Choroid plexus epithelial cell (primary cell): ENCODE data around the gene SLC25A21.
A peak's percentile ranks its signal among the peaks of the same experiment; 100 is the strongest.

Source experiments
- DNase-seq: peaks from one replicate; pipeline ENCODE4 v3.0.0-alpha.2; 2010; ENCODE audit warnings: low read depth
- H3K4me3 ChIP-seq: 2 replicates; pipeline ENCODE4 v1.5.1; 2011; ENCODE audit warnings: low read depth, mild to moderate bottlenecking, control low read depth, low read length, moderate library complexity
- TF ChIP-seq, protein P1 (sequence below): conservative IDR thresholded peaks from 2 replicates; pipeline ENCODE4 v1.5.1; 2011; ENCODE audit warnings: low read depth, mild to moderate bottlenecking, control low read depth, inconsistent platforms, low read length, moderate library complexity

Gene SLC25A21

GRCh38 chr14:36748610-36749213 is 423.7 kb downstream of the SLC25A21 start:
- TF ChIP-seq, protein P1, sequence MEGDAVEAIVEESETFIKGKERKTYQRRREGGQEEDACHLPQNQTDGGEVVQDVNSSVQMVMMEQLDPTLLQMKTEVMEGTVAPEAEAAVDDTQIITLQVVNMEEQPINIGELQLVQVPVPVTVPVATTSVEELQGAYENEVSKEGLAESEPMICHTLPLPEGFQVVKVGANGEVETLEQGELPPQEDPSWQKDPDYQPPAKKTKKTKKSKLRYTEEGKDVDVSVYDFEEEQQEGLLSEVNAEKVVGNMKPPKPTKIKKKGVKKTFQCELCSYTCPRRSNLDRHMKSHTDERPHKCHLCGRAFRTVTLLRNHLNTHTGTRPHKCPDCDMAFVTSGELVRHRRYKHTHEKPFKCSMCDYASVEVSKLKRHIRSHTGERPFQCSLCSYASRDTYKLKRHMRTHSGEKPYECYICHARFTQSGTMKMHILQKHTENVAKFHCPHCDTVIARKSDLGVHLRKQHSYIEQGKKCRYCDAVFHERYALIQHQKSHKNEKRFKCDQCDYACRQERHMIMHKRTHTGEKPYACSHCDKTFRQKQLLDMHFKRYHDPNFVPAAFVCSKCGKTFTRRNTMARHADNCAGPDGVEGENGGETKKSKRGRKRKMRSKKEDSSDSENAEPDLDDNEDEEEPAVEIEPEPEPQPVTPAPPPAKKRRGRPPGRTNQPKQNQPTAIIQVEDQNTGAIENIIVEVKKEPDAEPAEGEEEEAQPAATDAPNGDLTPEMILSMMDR, result no peak
- no peak overlapping the region for H3K4me3 ChIP-seq
- no peak for DNase-seq

DNA sequence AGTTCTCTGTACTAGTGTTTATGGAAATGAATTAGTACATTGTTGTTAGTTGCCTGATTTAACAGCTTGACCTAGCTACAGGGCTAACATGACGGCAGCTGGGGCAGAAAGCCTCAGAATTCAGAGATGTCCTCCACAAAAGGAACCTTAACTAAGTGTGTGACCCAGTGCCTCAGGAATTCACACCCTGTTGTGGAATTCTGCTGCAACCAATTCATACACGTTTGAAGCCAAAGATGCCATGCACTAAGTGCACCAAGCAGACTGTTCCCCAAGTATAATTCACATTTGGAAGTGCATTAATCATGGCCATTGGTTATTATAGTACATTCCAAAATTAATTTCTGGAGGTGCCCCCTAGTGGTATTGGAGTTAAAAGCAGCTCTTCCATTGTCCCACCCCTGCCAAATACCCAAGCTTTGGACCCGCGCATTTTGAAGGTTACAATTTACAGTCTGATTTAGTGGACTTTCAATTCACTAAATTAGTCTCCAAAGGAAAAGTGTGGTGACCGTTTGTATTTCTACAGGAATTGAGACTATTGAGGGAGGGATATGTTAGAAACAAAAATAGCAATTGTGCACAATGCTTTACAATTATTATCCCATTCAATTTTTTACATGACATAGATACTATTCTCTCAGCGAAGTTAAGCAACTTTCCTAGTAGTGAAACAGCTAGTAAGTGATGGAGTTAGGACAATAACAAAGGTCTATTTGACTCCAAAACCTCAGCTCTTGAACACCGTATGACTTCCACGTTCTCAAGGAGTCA is 424.8 kb downstream of the SLC25A21 start:
- H3K4me3 ChIP-seq, result no peak overlapping the region
- peak; percentile 16 for DNase-seq
- TF ChIP-seq, protein P1, result peak; percentile 66

DNA sequence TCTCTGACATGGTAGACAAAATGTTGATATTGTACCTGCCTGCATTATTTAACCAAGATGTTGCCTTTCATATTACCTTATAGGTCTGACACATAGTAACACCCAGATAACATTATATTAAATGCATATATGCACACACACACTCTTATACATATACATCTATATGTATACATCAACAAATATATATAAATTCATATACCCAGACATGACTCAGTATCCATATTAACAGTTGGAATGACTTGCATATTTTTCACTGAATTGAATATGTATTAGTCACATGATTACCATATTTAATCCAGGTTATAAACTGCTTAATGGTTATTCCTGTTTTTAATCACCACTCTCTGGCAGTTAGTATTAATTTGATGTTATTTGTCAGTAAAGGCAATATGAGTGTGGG is 425.5 kb downstream of the SLC25A21 start:
- TF ChIP-seq, protein P1, result no peak
- no peak overlapping the region for H3K4me3 ChIP-seq
- no peak for DNase-seq

DNA sequence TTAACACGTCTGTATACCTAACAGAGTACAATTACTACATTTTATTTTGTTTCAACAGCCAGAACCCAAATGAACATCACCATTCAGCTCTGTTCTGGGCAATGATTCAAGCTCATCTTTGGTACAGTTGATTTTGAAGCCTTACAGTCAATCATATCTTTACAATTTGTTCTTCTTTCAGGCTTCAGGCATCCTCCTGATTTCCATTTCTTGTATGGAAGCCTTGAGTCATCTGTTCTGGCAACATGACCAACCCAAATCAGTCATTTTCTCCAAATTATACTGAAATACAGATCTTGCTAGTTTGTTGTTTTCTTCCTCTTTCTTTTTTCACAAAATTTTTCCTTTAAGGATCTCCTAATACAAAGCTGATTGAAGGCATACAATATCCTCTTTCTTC is 430.5 kb downstream of the SLC25A21 start:
- no peak for DNase-seq
- H3K4me3 ChIP-seq, result no peak overlapping the region
- TF ChIP-seq, protein P1, result no peak

GRCh38 chr14:36738269-36738668 is 434.1 kb downstream of the SLC25A21 start:
- DNase-seq, result no peak
- TF ChIP-seq, protein P1, result no peak
- no peak overlapping the region for H3K4me3 ChIP-seq

DNA sequence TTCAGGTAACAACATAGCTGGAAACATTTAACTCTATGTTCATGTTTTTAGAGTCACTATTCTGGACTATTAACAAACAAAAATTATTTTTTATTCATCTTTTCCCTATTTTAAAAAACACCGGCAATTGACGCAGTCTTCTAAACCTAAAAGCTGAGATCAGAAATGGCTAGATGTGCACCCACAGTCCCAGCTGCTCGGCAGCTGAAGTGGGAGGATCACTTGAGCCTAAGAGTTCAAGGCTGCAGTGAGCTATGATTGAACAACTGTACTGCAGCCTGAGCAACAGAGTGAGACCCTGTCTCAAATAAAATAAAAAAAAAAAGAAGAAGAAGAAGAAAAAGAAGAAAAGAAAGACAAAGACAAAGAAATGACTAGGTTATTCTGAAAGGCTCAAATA is 446.3 kb downstream of the SLC25A21 start:
- TF ChIP-seq, protein P1, result no peak
- DNase-seq, result no peak
- no peak overlapping the region for H3K4me3 ChIP-seq

- TF ChIP-seq, protein P1, result no peak
- no peak for DNase-seq
Measured at GRCh38 chr14:36724162-36724561, 448.2 kb downstream of the SLC25A21 start.

More at GRCh38 chr14:36724162-36724561, 448.2 kb downstream of the SLC25A21 start:
- no peak overlapping the region for H3K4me3 ChIP-seq
